Neuronal stem cell (in vitro differentiated cells): Measurements from ENCODE around the gene CCDC74A.
"Not testable (repeated sequence)": the region's sequence is repeated elsewhere in the genome, so short reads cannot be mapped to it uniquely, and the experiment has no call there.

ENCODE experiments used
- DNase-seq: peaks from one replicate; pipeline ENCODE4 v3.0.0-alpha.2; 2013; ENCODE audit warnings: low spot score
- H2AFZ ChIP-seq: one replicate; pipeline ENCODE4 v1.6.1; 2013; ENCODE audit warnings: mild to moderate bottlenecking, low read length, inconsistent platforms
- H2AK5ac ChIP-seq: 2 replicates; pipeline ENCODE4 v1.6.1; 2013; ENCODE audit warnings: low read depth, mild to moderate bottlenecking, inconsistent platforms, low read length, moderate library complexity, mixed read lengths
- H2BK120ac ChIP-seq: 2 replicates; pipeline ENCODE4 v1.6.1; 2013; ENCODE audit warnings: low read depth, mild to moderate bottlenecking, inconsistent platforms, low read length, moderate library complexity, mixed read lengths
- H2BK12ac ChIP-seq: one replicate; pipeline ENCODE4 v1.6.1; 2013; ENCODE audit warnings: low read length, inconsistent platforms
- H2BK15ac ChIP-seq: 2 replicates; pipeline ENCODE4 v1.6.1; 2013; ENCODE audit warnings: mild to moderate bottlenecking, low read length, inconsistent platforms, mixed read lengths
- H2BK5ac ChIP-seq: one replicate; pipeline ENCODE4 v1.6.1; 2013; ENCODE audit warnings: inconsistent platforms, mild to moderate bottlenecking, low read length, moderate library complexity
- H3K14ac ChIP-seq: one replicate; pipeline ENCODE4 v1.6.1; 2013; ENCODE audit warnings: low read length, inconsistent platforms
- H3K18ac ChIP-seq: 2 replicates; pipeline ENCODE4 v1.6.1; 2013; ENCODE audit warnings: low read length, inconsistent platforms
- H3K23ac ChIP-seq: 2 replicates; pipeline ENCODE4 v1.6.1; 2013; ENCODE audit warnings: low read depth, mild to moderate bottlenecking, mixed read lengths, low read length, inconsistent platforms; ENCODE audit not compliant: poor library complexity
- H3K27ac ChIP-seq: replicated peaks from 3 replicates; pipeline ENCODE4 v1.5.1; 2013; ENCODE audit warnings: low read length, inconsistent platforms
- H3K27me3 ChIP-seq, 3 experiments: 2 replicates each; pipeline ENCODE4 v1.6.1; 2013; ENCODE audit warnings: low read length in 3 of 3, mild to moderate bottlenecking in 2 of 3, inconsistent platforms in 1 of 3, low read depth in 1 of 3, mixed read lengths in 1 of 3, moderate library complexity in 1 of 3; ENCODE audit not compliant: control insufficient read depth in 3 of 3, insufficient read depth in 3 of 3
- H3K36me3 ChIP-seq, 2 donors: replicated peaks in 1 of 2; 2 replicates each; pipeline ENCODE4 v1.6.1; 2013; ENCODE audit warnings: low read length in 2 of 2; ENCODE audit not compliant: control insufficient read depth in 2 of 2, insufficient read depth in 2 of 2
- H3K4ac ChIP-seq: 2 replicates; pipeline ENCODE4 v1.6.1; 2013; ENCODE audit warnings: inconsistent platforms, mild to moderate bottlenecking, low read length, moderate library complexity
- H3K4me1 ChIP-seq, 2 donors: 1 replicate in 1 of 2; 2 replicates in 1 of 2; pipeline ENCODE4 v1.6.1; 2013; ENCODE audit warnings: low read length in 2 of 2, low read depth in 1 of 2; ENCODE audit not compliant: control insufficient read depth in 2 of 2, insufficient read depth in 1 of 2
- H3K4me2 ChIP-seq: one replicate; pipeline ENCODE4 v1.6.1; 2013; ENCODE audit warnings: mild to moderate bottlenecking, low read length, inconsistent platforms; ENCODE audit not compliant: insufficient read depth, poor library complexity, severe bottlenecking
- H3K4me3 ChIP-seq, 2 donors: 2 replicates each; pipeline ENCODE4 v1.5.1; 2013; ENCODE audit warnings: low read length in 2 of 2, mild to moderate bottlenecking in 2 of 2, inconsistent platforms in 1 of 2, moderate library complexity in 1 of 2
- H3K79me1 ChIP-seq: one replicate; pipeline ENCODE4 v1.6.1; 2013; ENCODE audit warnings: low read depth, mild to moderate bottlenecking, inconsistent platforms, low read length, moderate library complexity
- H3K9ac ChIP-seq: one replicate; pipeline ENCODE4 v1.6.1; 2013; ENCODE audit warnings: mild to moderate bottlenecking, low read depth, low read length, inconsistent platforms; ENCODE audit not compliant: poor library complexity
- H3K9me3 ChIP-seq, 2 donors: replicated peaks in 1 of 2; 2 replicates each; pipeline versions ENCODE3 to v1.6.1; 2013; ENCODE audit warnings: low read length in 2 of 2, mild to moderate bottlenecking in 2 of 2, inconsistent platforms in 1 of 2, low read depth in 1 of 2, mixed read lengths in 1 of 2, moderate library complexity in 1 of 2; ENCODE audit not compliant: control insufficient read depth in 2 of 2, insufficient read depth in 1 of 2
- H4K8ac ChIP-seq: one replicate; pipeline ENCODE4 v1.6.1; 2013; ENCODE audit warnings: low read depth, mild to moderate bottlenecking, inconsistent platforms, low read length, moderate library complexity
- H4K91ac ChIP-seq: one replicate; pipeline ENCODE4 v1.6.1; 2013; ENCODE audit warnings: low read length, low read depth, mild to moderate bottlenecking, inconsistent platforms; ENCODE audit not compliant: poor library complexity
- WGBS, 2 donors: extraction: QIAGEN DNeasy Blood & Tissue Kit; methylation state at CpG; one replicate each; pipeline ENCODE4 v1.1.7; 2013; ENCODE audit warnings: missing lambda C conversion rate in 2 of 2, mixed read lengths in 1 of 2; ENCODE audit not compliant: insufficient read length in 2 of 2, insufficient replicate concordance in 1 of 2; ENCODE audit errors: extremely low coverage in 2 of 2; 5-methylcytosine and 5-hydroxymethylcytosine counted together

The CCDC74A gene

DNA sequence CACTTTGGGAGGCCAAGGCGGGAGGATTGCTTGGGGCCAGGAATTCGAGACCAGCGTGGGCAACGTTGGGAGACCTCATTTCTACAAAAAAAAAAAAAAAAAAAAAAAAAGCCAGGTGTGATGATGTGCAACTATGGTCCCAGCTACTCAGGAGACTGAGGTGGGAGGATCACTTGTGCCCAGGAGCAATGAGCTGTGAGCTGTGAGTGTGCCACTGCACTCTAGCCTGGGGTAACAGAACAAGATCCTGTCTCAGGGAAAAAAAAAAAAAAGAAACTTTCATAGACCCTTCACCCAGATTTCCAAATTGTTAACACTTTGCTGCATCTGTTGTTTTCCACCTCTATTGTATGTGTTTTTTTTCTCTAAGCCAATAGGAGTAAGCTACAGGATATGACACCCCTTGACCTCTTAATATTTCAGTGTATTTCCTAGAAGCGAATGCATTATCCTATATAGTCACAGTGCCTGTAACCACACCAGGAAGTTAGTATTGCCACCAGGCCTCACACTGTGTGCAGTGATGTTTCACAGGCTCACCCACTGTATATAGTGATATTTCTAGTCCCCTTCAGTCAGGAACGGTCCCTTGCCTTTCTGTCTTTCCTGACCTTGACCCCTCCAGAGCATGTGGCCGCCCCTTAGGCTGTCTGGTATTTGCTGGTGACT, 23.5 kb upstream of the CCDC74A start:
- H2BK120ac ChIP-seq, H3K27me3 ChIP-seq, H3K4me1 ChIP-seq, H3K79me1 ChIP-seq, H2AK5ac ChIP-seq, H3K18ac ChIP-seq, H3K14ac ChIP-seq, H4K8ac ChIP-seq, H3K23ac ChIP-seq, H3K9me3 ChIP-seq, H3K9ac ChIP-seq, H2BK12ac ChIP-seq, H2BK5ac ChIP-seq, H2BK15ac ChIP-seq, H3K27ac ChIP-seq, H2AFZ ChIP-seq, H3K4me3 ChIP-seq, H3K4ac ChIP-seq, H3K4me2 ChIP-seq, H4K91ac ChIP-seq, DNase-seq: not testable (repeated sequence)
- H3K36me3 ChIP-seq = peaks cover 40 to 86% of the 10 kb centered on the region in 2 donors
- no CpG with 5 or more reads among the region's 7 CpGs for WGBS, 2 donors

DNA sequence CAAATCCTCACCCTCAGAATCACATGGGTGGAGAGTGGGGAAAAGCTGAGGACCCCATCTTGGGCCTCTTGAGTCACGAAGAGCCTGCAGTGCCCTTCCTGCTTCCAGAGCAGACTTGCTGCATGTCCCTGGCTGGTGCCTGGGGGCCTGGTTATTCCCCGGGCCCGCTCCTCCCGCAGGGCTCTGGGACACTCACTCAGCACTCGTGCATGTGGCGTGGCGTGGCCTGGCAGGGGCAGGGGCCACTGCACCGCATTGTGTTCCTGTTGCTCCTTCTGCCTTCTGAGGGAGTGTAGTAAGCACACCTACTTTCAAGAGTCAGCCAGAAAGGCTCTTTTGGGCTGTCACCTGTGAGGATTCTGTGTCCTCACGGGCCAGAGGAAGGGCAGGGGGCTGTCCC, 18.1 kb upstream of the CCDC74A start:
- H2BK120ac ChIP-seq = no peak overlapping the region

DNA sequence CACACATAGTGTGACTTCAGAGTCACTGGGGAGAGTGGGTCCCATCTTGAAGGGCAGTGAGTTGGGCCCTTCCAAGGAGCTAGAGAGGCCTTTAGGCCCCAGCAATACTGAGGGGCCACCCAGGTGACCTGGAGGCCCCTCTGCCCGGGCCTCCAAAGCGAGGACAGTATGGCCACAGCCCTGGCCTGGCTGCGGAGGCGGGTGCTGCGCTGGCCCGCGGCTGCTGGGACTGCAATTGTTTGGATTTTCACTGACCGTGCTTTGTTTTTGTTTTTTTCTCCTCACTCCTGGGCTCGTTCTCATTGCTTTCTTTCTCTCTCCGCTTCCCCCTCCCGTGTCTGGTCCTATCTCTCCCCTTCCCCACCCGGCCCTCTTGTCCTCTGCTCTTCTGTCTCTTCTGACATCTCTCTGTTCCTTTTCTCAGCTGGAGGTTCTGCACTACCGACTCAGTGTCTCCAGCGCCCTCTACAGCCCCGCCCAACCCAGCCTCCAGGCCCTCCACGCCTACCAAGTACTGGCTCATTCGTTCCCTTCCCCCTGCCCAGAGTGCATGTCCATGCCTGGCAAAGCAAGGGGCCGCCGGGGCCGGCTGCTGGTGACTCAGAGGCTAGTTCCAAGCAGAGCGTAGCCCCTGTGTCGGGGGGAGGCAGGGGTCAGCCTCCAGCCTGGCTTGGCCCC, 16.3 kb upstream of the CCDC74A start:
- not testable (repeated sequence) for H4K8ac ChIP-seq, H3K23ac ChIP-seq, DNase-seq, H2AK5ac ChIP-seq, H3K4me3 ChIP-seq, H3K4me2 ChIP-seq, H2BK15ac ChIP-seq, H3K18ac ChIP-seq, H2BK120ac ChIP-seq, H2BK5ac ChIP-seq, H3K14ac ChIP-seq, H3K9ac ChIP-seq, H3K27ac ChIP-seq, H3K4ac ChIP-seq, H2BK12ac ChIP-seq, H3K9me3 ChIP-seq, H3K79me1 ChIP-seq, H3K27me3 ChIP-seq, H4K91ac ChIP-seq, H2AFZ ChIP-seq, H3K4me1 ChIP-seq
- H3K36me3 ChIP-seq = peaks cover 18 to 59% of the 10 kb centered on the region in 2 donors
- WGBS, 2 donors = no CpG with 5 or more reads among the region's 22 CpGs

More for the DNA sequence above, 18.1 kb upstream of the CCDC74A start:
- H3K23ac ChIP-seq = no peak overlapping the region
- H3K4ac ChIP-seq = no peak overlapping the region
- H3K9ac ChIP-seq = no peak overlapping the region
- no peak for DNase-seq
- no peak overlapping the region for H3K4me2 ChIP-seq
- no CpG with 5 or more reads among the region's 9 CpGs for WGBS, 2 donors
- H3K18ac ChIP-seq = no peak overlapping the region
- H3K4me3 ChIP-seq = no peak overlapping the region
- no peak overlapping the region for H2BK5ac ChIP-seq
- no peaks in the 10 kb centered on the region for H3K27me3 ChIP-seq
- H3K4me1 ChIP-seq = no peaks in the 10 kb centered on the region
- peaks cover 6% of the 10 kb centered on the region for H3K79me1 ChIP-seq
- H2BK15ac ChIP-seq = no peak overlapping the region
- no peaks in the 10 kb centered on the region for H3K9me3 ChIP-seq
- no peak overlapping the region for H2BK12ac ChIP-seq
- no peak overlapping the region for H2AFZ ChIP-seq
- H4K8ac ChIP-seq = no peak overlapping the region
- H3K36me3 ChIP-seq = peaks cover 24 to 70% of the 10 kb centered on the region in 2 donors
- no peak overlapping the region for H3K27ac ChIP-seq
- H3K14ac ChIP-seq = no peak overlapping the region
- no peak overlapping the region for H4K91ac ChIP-seq
- H2AK5ac ChIP-seq = no peak overlapping the region

DNA sequence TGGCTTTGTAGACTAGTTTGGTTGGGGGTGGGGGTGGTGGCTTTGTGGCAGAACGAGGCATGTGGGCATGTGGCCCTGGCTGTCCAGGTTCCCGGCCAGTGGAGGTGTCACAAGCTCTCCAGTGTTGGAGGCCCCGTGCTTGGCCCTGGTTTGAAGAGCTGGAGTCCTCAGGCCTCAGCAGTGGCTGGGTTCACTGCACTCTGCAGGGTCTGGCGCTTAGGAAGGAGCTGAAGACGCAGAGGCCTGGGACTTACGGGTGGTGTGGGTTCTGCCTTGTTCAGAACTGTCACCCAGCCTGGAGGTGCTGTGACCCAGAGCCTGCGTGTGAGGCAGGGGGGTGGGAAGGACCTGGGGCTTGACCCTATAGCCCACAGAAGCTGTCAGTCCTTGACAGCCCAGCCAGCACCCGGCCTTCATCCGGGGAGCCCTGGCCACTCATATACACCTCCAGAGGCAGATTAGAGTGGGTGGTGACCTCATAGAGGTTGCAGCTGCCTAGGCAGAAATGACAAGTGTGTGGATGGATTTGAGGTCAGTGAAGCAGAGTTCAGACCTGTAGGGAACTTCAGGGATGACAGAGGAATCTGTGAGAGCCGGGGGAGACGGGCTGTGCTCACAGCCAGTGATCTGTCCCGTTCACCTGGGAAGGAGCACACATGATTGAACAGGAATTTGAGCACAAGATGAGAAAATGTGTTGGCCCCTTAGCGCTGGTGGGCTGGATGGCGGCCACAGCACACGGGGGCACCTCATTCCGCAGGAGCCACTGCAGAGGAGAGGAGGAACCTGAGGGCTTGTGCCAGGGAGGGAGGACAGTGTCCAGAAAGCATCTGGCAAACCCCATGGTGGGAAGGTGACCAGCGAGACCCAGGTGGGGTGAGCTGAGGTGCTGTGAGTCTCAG, 15.5 kb upstream of the CCDC74A start:
- H3K4me1 ChIP-seq, H3K4me3 ChIP-seq, DNase-seq, H3K9me3 ChIP-seq, H3K18ac ChIP-seq, H3K14ac ChIP-seq, H2BK15ac ChIP-seq, H3K4me2 ChIP-seq, H4K91ac ChIP-seq, H2AFZ ChIP-seq, H2AK5ac ChIP-seq, H2BK5ac ChIP-seq, H3K27me3 ChIP-seq, H2BK120ac ChIP-seq, H3K27ac ChIP-seq, H2BK12ac ChIP-seq, H4K8ac ChIP-seq, H3K79me1 ChIP-seq, H3K9ac ChIP-seq, H3K4ac ChIP-seq, H3K23ac ChIP-seq: not testable (repeated sequence)
- no CpG with 5 or more reads among the region's 17 CpGs for WGBS, 2 donors
- peaks cover 15 to 54% of the 10 kb centered on the region in 2 donors for H3K36me3 ChIP-seq
